Measurements from ENCODE around the gene LRRC61. TPM values are rescaled to one million over a fixed set of nuclear protein-coding genes. Genes with fewer than 3 reads are reported as not detected.
"Not testable (repeated sequence)": the region's sequence is repeated elsewhere in the genome, so short reads cannot be mapped to it uniquely, and the experiment has no call there.

The LRRC61 gene
- 29.1 TPM for polyA plus RNA-seq

GRCh38 chr7:150322833-150323681, at the start of gene LRRC61, which contains the start of gene ACTR3C:
TSS of gene LRRC61 (plus strand) at chr7:150323355. CDS start at chr7:150336862, 13,507 bp downstream.
TSS of gene ACTR3C (minus strand) at chr7:150323545. CDS start at chr7:150295296, 28,249 bp downstream.
- Mint-ChIP-seq H3K27me3 (no peaks in the 10 kb centered on the region), H3K4me1 (peaks cover 27 to 37% (median 30%) of the 10 kb centered on the region in 3 donors), H3K4me3 (peak within 1 kb of the TSS; percentile 92 to 99 (median 94)), H3K9me3 (no peaks in the 10 kb centered on the region), H3K27ac (peak within 1 kb of the TSS; percentile 94 to 98 (median 97)), H3K36me3 (peaks cover 13% of the 10 kb centered on the region)

- not testable (repeated sequence) for H3K4me1 Mint-ChIP-seq, H3K9me3 Mint-ChIP-seq, H3K36me3 Mint-ChIP-seq, H3K4me3 Mint-ChIP-seq, H3K27me3 Mint-ChIP-seq, H3K27ac Mint-ChIP-seq
Measured at GRCh38 chr7:150276132-150276695, 46.9 kb upstream of the LRRC61 start.

- not testable (repeated sequence) for H3K4me3 Mint-ChIP-seq, H3K27me3 Mint-ChIP-seq, H3K9me3 Mint-ChIP-seq, H3K27ac Mint-ChIP-seq, H3K36me3 Mint-ChIP-seq, H3K4me1 Mint-ChIP-seq
Measured at GRCh38 chr7:150278383-150278782, 44.8 kb upstream of the LRRC61 start.

GRCh38 chr7:150281681-150282403, 41.3 kb upstream of the LRRC61 start:
- H3K27ac Mint-ChIP-seq, H3K27me3 Mint-ChIP-seq, H3K9me3 Mint-ChIP-seq, H3K4me3 Mint-ChIP-seq, H3K4me1 Mint-ChIP-seq, H3K36me3 Mint-ChIP-seq: not testable (repeated sequence)

GRCh38 chr7:150283111-150283510, 40.0 kb upstream of the LRRC61 start:
- not testable (repeated sequence) for H3K27ac Mint-ChIP-seq, H3K9me3 Mint-ChIP-seq, H3K36me3 Mint-ChIP-seq, H3K4me3 Mint-ChIP-seq, H3K27me3 Mint-ChIP-seq, H3K4me1 Mint-ChIP-seq

GRCh38 chr7:150283608-150284007, 39.5 kb upstream of the LRRC61 start:
- H3K4me3 Mint-ChIP-seq, H3K36me3 Mint-ChIP-seq, H3K9me3 Mint-ChIP-seq, H3K27ac Mint-ChIP-seq, H3K4me1 Mint-ChIP-seq, H3K27me3 Mint-ChIP-seq: not testable (repeated sequence)

- not testable (repeated sequence) for H3K4me3 Mint-ChIP-seq, H3K36me3 Mint-ChIP-seq
Measured at GRCh38 chr7:150285849-150286754, 37.1 kb upstream of the LRRC61 start.

GRCh38 chr7:150287815-150288214, 35.3 kb upstream of the LRRC61 start:
- not testable (repeated sequence) for H3K4me3 Mint-ChIP-seq, H3K36me3 Mint-ChIP-seq, H3K27me3 Mint-ChIP-seq, H3K27ac Mint-ChIP-seq, H3K4me1 Mint-ChIP-seq, H3K9me3 Mint-ChIP-seq

More at GRCh38 chr7:150285849-150286754, 37.1 kb upstream of the LRRC61 start:
- not testable (repeated sequence) for H3K4me1 Mint-ChIP-seq, H3K27ac Mint-ChIP-seq, H3K27me3 Mint-ChIP-seq, H3K9me3 Mint-ChIP-seq

GRCh38 chr7:150288816-150289215, 34.3 kb upstream of the LRRC61 start:
- not testable (repeated sequence) for H3K9me3 Mint-ChIP-seq, H3K4me3 Mint-ChIP-seq, H3K27me3 Mint-ChIP-seq, H3K36me3 Mint-ChIP-seq, H3K4me1 Mint-ChIP-seq, H3K27ac Mint-ChIP-seq

GRCh38 chr7:150290317-150290716, 32.8 kb upstream of the LRRC61 start:
- H3K36me3 Mint-ChIP-seq, H3K27me3 Mint-ChIP-seq, H3K4me3 Mint-ChIP-seq, H3K9me3 Mint-ChIP-seq, H3K27ac Mint-ChIP-seq, H3K4me1 Mint-ChIP-seq: not testable (repeated sequence)

GRCh38 chr7:150295027-150295426, 28.1 kb upstream of the LRRC61 start:
- not testable (repeated sequence) for H3K4me3 Mint-ChIP-seq

GRCh38 chr7:150295614-150296013, 27.5 kb upstream of the LRRC61 start:
- H3K9me3 Mint-ChIP-seq, H3K4me1 Mint-ChIP-seq, H3K27ac Mint-ChIP-seq, H3K27me3 Mint-ChIP-seq, H3K36me3 Mint-ChIP-seq, H3K4me3 Mint-ChIP-seq: not testable (repeated sequence)

More at GRCh38 chr7:150295027-150295426, 28.1 kb upstream of the LRRC61 start:
- not testable (repeated sequence) for H3K36me3 Mint-ChIP-seq, H3K9me3 Mint-ChIP-seq, H3K4me1 Mint-ChIP-seq, H3K27ac Mint-ChIP-seq, H3K27me3 Mint-ChIP-seq

GRCh38 chr7:150296802-150297201, 26.4 kb upstream of the LRRC61 start:
- H3K4me1 Mint-ChIP-seq, H3K4me3 Mint-ChIP-seq, H3K36me3 Mint-ChIP-seq: not testable (repeated sequence)

GRCh38 chr7:150297978-150298377, 25.2 kb upstream of the LRRC61 start:
- H3K4me3 Mint-ChIP-seq, H3K9me3 Mint-ChIP-seq, H3K27me3 Mint-ChIP-seq, H3K4me1 Mint-ChIP-seq, H3K36me3 Mint-ChIP-seq, H3K27ac Mint-ChIP-seq: not testable (repeated sequence)

More at GRCh38 chr7:150296802-150297201, 26.4 kb upstream of the LRRC61 start:
- H3K27me3 Mint-ChIP-seq, H3K27ac Mint-ChIP-seq, H3K9me3 Mint-ChIP-seq: not testable (repeated sequence)

- H3K27me3 Mint-ChIP-seq, H3K4me3 Mint-ChIP-seq, H3K9me3 Mint-ChIP-seq, H3K4me1 Mint-ChIP-seq, H3K27ac Mint-ChIP-seq, H3K36me3 Mint-ChIP-seq: not testable (repeated sequence)
Measured at GRCh38 chr7:150302908-150303310, 20.2 kb upstream of the LRRC61 start.

Data from IgD-negative memory B cell (primary cell).